NCI-H774 (cell line): ENCODE results near the gene EXOC4.

Experiments
- DNase-seq: peaks from one replicate; lab custom pipeline; 2025; lab: John Stamatoyannopoulos, UW

EXOC4 gene

GRCh38 chr7:133674079-133674763, 421.3 kb downstream of the EXOC4 start:
- DNase-seq = no peak

- DNase-seq = no peak
Measured at GRCh38 chr7:133675510-133676218, 422.8 kb downstream of the EXOC4 start.

- no peak for DNase-seq
Measured at GRCh38 chr7:133676805-133677370, 424.0 kb downstream of the EXOC4 start.

- no peak for DNase-seq
Measured at GRCh38 chr7:133678137-133678814, 425.4 kb downstream of the EXOC4 start.

- no peak for DNase-seq
Measured at GRCh38 chr7:133679977-133680376, 427.1 kb downstream of the EXOC4 start.

- DNase-seq = no peak
Measured at GRCh38 chr7:133681529-133681928, 428.7 kb downstream of the EXOC4 start.

- DNase-seq = no peak
Measured at GRCh38 chr7:133682364-133683181, 429.7 kb downstream of the EXOC4 start.

GRCh38 chr7:133683182-133683454, 430.2 kb downstream of the EXOC4 start:
- DNase-seq = no peak

GRCh38 chr7:133688483-133689239, 435.8 kb downstream of the EXOC4 start:
- DNase-seq = no peak

- DNase-seq = no peak
Measured at GRCh38 chr7:133690740-133691139, 437.9 kb downstream of the EXOC4 start.

GRCh38 chr7:133691727-133692610, 439.1 kb downstream of the EXOC4 start:
- no peak for DNase-seq

- no peak for DNase-seq
Measured at GRCh38 chr7:133693281-133693680, 440.4 kb downstream of the EXOC4 start.

GRCh38 chr7:133696056-133696455, 443.2 kb downstream of the EXOC4 start:
- no peak for DNase-seq

GRCh38 chr7:133697585-133697984, 444.7 kb downstream of the EXOC4 start:
- DNase-seq = no peak

- no peak for DNase-seq
Measured at GRCh38 chr7:133698127-133698526, 445.2 kb downstream of the EXOC4 start.

GRCh38 chr7:133699386-133699785, 446.5 kb downstream of the EXOC4 start:
- DNase-seq = no peak

- DNase-seq = no peak
Measured at GRCh38 chr7:133702078-133702477, 449.2 kb downstream of the EXOC4 start.

- no peak for DNase-seq
Measured at GRCh38 chr7:133702960-133703359, 450.1 kb downstream of the EXOC4 start.

- DNase-seq = no peak
Measured at GRCh38 chr7:133703547-133703946, 450.7 kb downstream of the EXOC4 start.

- no peak for DNase-seq
Measured at GRCh38 chr7:133704453-133704852, 451.6 kb downstream of the EXOC4 start.
